SKM-1 (cell line): Measurements from ENCODE around the gene RPEL1.
"Not testable (repeated sequence)": the region's sequence is repeated elsewhere in the genome, so short reads cannot be mapped to it uniquely, and the experiment has no call there.

Experiments
- DNase-seq: peaks from one replicate; lab custom pipeline; 2025; ENCODE audit not compliant: unreplicated experiment; lab: John Stamatoyannopoulos, UW

The RPEL1 gene

DNA sequence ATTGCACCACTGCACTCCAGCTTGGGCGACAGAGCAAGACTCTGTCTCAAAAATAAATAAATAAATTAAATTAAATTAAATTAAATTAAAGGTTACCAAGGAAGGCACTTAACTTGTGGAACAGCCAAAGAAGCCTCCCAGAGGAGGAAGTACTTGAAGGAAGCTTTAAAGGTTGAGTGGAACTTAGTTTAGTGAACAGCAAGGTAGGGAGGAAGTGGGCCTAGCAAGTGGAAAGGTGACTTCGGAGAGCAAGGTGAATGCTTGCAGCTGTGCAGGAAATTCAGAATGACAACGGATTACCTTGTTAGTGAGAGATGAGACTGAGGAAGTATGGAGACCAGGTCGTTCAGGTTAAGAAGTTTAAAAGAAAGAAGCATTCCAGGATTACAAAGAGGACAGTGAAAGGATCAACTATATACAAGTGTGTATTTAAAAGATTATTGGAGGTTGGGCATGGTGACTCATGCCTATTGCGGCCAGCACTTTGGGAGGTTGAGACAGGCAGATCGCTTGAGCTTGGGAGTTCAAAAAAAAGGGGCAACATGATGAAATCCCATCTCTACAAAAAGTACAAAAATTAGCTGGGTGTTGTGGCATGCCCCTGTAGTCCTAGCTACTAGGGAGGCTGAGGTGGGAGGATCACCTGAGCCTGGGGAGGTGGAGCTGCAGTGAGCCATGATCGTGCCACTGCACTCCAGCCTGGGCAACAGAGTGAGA, 12.8 kb upstream of the RPEL1 start:
- no peak for DNase-seq

DNA sequence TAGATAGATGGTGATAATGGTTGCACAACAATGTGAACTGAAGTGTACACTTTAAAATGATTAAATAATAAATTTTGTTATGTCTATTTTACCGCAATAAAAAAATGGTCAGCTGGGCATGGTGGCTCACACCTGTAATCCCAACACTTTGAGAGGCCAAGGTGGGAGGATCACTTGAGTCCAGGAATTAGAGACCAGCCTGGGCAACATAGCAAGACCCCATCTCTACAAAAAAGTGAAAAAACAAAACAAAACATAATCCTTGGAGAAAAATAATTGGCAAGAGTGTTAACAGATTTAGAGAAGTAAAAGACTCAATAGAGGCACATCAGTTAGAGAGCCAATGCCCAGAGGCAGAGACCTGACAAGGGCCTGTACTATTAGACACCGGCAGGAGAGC, 9.9 kb upstream of the RPEL1 start:
- DNase-seq: no peak

DNA sequence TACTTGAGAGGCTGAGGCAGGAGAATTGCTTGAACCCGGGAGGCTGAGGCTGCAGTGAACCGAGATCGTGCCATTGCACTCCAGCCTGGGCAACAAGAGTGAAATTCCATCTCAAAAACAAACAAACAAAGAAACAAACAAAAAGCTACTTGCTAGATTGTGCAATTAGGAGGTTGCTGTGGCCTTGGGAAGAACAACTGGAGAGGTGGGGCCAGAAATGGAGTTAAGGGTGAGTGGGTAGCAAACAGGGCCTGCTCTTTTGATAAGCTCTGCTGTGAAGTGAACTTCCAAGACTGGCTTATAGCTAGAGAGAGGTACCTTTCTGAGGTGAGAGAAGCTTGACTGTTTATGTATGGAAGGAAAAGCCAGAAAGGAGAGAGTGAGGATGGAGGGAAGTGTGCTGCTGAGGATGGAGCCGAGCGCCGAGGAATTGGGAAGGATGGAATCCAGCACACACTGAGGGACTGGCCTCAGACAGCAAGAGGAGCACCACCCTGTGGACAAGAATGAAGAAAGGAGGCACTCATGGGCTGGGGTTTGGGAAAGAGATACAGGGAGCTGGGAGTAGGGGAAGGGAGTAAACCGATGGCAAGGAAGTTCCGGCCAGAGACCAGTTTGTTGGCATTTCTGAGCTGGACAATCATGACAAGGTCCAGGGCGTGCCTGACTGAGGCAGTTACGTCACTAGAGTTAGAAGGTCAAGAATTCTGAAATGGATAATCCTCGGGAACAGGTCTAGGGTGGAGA, 7.0 kb upstream of the RPEL1 start:
- no peak for DNase-seq

GRCh38 chr10:103241262-103242011, 4.2 kb upstream of the RPEL1 start:
- no peak for DNase-seq

DNA sequence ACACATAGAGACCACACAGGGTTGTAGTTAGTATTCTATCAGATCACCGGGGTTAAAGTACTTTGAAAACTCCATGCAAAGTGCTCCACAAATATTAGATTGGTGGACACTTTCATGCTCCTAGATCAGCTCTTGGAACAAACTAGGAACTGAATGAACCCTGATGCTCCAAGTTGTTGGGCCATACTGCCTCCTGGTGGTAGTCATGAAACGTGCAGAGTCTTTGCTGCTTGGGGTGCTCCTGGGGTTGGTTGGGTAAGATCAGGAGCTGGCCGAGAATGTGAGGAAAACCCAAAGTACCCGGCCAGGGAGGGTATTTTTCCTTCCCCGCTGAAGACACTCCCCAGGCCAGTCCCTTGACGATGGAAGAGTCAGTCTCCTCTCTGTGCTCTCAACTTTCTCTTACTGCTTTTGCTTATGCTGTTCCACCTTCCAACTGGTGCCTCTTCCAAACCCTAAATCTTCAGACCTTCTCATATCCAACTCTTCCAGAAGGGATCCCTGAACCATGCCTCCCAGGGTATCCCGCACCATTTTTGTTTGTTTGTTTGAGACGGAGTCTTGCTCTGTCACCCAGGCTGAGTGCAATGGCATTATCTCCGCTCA, 918 bp upstream of the RPEL1 start:
- DNase-seq: peak; percentile 56

DNA sequence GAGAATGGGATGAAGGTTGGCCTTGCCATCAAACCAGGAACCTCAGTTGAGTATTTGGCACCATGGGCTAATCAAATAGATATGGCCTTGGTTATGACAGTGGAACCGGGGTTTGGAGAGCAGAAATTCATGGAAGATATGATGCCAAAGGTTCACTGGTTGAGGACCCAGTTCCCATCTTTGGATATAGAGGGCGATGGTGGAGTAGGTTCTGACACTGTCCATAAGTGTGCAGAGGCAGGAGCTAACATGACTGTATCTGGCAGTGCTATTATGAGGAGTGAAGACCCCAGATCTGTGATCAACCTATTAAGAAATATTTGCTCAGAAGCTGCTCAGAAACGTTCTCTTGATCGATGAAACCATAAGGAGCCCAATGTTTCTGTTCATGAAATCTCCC, 637 bp downstream of the RPEL1 start:
- DNase-seq: no peak

DNA sequence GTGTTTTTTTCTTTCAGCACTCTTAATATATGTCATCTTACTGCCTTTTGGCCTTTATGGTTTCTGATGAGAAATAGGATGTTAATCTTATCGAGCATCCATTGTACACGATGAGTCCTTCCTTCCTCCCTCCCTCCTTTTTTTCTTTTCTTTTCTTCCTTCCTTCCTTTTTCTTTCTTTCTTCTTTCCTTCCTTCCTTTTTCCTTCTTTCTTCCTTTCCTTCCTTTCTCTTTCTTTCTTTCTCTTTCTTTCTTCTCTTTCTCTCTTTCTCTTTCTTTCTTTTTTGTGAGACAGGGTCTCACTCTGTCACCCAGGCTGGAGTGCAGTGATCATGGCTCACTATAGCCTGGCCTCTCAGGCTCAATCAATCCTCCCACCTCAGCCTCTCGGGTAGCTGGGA, 8.4 kb downstream of the RPEL1 start:
- DNase-seq: no peak

- no peak for DNase-seq
These were observed 9.0 kb downstream of the RPEL1 start for GRCh38 chr10:103254538-103255325.

DNA sequence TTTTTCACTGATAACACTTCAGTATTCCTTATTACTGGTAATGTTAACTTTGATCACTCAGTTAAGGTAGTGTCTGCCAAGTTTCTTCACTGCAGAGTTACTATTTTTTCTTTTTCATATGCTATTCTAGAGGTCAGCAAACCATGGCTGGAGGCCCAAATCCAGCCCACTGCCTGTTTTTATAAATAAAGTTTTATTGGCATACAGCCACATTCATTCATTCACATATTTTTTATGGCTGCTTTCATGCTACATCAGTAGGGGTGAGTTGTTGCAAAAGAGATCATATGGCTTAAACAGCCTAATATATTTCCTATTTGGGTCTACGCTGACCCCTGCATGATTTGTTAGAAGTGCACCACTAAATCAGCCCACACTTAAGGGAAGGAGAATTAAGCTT, 10.9 kb downstream of the RPEL1 start:
- DNase-seq: no peak

- DNase-seq: no peak
These were observed 12.1 kb downstream of the RPEL1 start for GRCh38 chr10:103257812-103258211.

DNA sequence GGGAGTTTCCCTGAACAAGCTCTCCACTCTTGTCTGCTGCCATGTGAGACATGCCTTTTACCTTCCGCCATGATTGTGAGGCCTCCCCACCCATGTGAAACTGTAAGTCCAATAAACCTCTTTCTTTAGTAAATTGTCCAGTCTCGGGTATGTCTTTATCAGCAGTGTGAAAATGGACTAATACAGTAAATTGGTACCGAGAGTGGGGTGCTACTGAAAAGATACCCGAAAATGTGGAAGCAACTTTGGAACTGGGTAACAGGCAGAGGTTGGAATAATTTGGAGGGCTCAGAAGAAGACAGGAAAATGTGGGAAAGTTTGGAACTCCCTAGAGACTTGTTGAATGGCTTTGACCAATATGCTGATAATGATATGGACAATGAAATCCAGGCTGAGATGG, 13.2 kb downstream of the RPEL1 start:
- DNase-seq: not testable (repeated sequence)

DNA sequence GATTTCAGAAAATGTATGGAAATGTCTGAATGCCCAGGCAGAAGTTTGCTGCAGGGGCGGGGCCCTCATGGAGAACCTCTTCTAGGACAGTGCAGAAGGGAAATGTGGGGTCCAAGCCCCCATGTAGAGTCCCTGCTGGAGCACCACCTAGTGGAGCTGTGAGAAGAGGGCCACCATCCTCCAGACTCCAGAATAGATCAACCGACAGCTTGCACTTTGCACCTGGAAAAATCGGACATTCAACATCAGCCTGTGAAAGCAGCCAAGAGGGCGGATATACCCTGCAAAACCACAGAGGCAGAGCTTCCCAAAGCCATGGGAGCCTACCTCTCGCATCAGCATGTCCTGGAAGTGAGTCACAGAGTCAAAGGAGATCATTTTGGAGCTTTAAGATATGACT, 14.3 kb downstream of the RPEL1 start:
- DNase-seq: no peak

DNA sequence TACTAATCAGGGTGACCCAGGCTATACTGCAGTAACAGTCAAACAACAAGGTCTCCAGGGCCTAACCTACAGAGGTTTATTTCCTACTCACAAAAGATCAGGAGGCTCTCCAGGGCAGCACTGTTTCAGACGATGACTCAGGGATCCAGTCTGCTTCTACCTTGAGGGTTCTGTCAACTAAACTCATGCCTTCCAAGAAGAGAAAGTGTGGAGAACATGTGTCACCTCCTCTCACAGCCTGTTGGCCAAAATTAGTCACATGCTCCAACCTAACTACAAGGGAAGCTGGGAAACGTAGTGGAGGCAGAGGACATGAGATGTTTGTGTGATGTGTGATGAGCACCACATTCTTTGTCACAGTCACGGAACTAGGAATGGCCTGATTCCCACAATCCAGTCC, 16.5 kb downstream of the RPEL1 start:
- DNase-seq: no peak

DNA sequence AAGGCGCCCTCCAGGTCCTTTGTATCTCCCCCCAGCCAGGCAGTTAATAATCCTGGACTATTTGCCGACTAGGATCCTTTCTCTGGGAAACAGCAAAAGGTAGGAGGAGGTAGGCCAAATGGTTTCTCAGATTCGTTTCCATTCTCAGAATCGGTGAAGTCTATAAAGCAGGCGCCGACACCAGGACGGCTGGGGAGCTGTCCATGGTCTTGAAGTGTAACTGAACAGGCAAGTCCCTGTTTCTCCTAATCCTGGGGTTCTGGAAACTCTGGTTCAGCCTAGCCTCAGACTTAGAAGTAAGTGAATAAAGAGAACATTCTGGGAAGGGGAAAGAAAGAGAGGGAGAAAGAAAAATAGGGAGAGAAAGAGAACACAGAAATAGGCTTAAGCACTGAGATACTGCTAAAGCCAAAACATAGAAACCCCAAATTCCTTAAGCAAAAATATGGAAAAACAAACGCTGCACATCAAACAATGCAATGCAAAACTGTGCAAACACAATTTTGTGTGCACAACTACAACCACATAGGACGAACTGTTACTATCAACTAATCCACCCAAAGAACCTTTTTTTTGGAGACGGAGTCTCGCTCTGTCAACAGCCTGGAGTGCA, 20.1 kb downstream of the RPEL1 start:
- no peak for DNase-seq

GRCh38 chr10:103273041-103273441, 27.4 kb downstream of the RPEL1 start:
- DNase-seq: no peak

GRCh38 chr10:103276251-103276895, 30.7 kb downstream of the RPEL1 start:
- DNase-seq: no peak

- no peak for DNase-seq
These were observed 31.4 kb downstream of the RPEL1 start, which contains the start of gene INA for GRCh38 chr10:103276896-103277712. INA (plus strand) TSS chr10:103277138; CDS start chr10:103277212, 74 bp downstream.

DNA sequence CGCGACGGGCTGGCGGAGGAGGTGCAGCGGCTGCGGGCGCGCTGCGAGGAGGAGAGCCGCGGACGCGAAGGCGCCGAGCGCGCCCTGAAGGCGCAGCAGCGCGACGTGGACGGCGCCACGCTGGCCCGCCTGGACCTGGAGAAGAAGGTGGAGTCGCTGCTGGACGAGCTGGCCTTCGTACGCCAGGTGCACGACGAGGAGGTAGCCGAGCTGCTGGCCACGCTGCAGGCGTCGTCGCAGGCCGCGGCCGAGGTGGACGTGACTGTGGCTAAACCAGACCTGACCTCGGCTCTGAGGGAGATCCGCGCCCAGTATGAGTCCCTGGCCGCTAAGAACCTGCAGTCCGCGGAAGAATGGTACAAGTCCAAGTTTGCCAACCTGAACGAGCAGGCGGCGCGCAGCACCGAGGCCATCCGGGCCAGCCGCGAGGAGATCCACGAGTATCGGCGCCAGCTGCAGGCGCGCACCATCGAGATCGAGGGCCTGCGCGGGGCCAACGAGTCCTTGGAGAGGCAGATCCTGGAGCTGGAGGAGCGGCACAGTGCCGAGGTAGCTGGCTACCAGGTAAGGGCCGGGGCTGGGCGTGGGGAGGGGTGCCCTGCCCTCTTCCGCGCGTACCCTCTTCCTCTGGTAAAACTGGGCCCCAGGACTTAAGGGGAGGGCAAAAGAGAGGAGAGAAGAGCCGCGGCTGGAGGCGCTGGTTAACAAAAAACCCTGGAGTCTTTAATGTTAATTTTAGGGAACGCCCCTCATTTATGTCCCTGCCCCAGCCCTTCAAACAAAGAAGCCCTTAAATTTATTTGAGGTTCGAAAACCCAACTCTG, 32.2 kb downstream of the RPEL1 start:
- no peak for DNase-seq
